GM23338 (cell line): ENCODE measurements around the gene STRN3. TPM values are rescaled to one million over a fixed set of nuclear protein-coding genes. Genes with fewer than 3 reads are reported as not detected.

Source experiments
- ATAC-seq: fragments of 200-7000 bp; cut with Tn5 transposase; 3 replicates; pipeline ENCODE4 v1.9.1; 2020
- DNase-seq: peaks from one replicate; pipeline ENCODE4 v3.0.0-alpha.2; 2015; ENCODE audit warnings: low spot score
- H2AFZ ChIP-seq: fragments of 200-600 bp; sonication (generic); 2 replicates; pipeline ENCODE4 v1.8.0; 2016; ENCODE audit warnings: antibody characterized with exemption, mild to moderate bottlenecking, moderate library complexity
- H3F3A ChIP-seq: fragments of 200-600 bp; sonication (generic); replicated peaks from 2 replicates; pipeline ENCODE4 v1.8.0; 2017; ENCODE audit warnings: antibody characterized with exemption, mixed run types, low read depth
- H3K27ac ChIP-seq: fragments of 200-600 bp; sonication (generic); 2 replicates; pipeline ENCODE4 v1.6.1; 2016; ENCODE audit warnings: low read depth
- H3K27me3 ChIP-seq: fragments of 200-600 bp; sonication (generic); 2 replicates; pipeline ENCODE4 v1.8.0; 2016; ENCODE audit warnings: mild to moderate bottlenecking, mixed run types, moderate library complexity; ENCODE audit not compliant: insufficient read depth
- H3K36me3 ChIP-seq: fragments of 200-600 bp; sonication (generic); 2 replicates; pipeline ENCODE4 v1.8.0; 2016; ENCODE audit warnings: mild to moderate bottlenecking; ENCODE audit not compliant: insufficient read depth
- H3K4me1 ChIP-seq: fragments of 200-600 bp; sonication (generic); 2 replicates; pipeline ENCODE4 v1.8.0; 2016; ENCODE audit warnings: mild to moderate bottlenecking, moderate library complexity; ENCODE audit not compliant: insufficient read depth
- H3K4me2 ChIP-seq: fragments of 200-600 bp; sonication (generic); 2 replicates; pipeline ENCODE4 v1.7.1; 2017; ENCODE audit warnings: mixed run types
- H3K4me3 ChIP-seq: fragments of 200-600 bp; sonication (generic); 2 replicates; pipeline ENCODE4 v1.6.1; 2016; ENCODE audit warnings: mixed run types
- H3K79me2 ChIP-seq: fragments of 200-600 bp; sonication (generic); replicated peaks from 2 replicates; pipeline ENCODE4 v1.8.0; 2017; ENCODE audit warnings: mild to moderate bottlenecking; ENCODE audit not compliant: insufficient read depth
- H3K9me2 ChIP-seq: fragments of 200-600 bp; sonication (generic); 2 replicates; pipeline ENCODE4 v1.8.0; 2017; ENCODE audit not compliant: insufficient read depth
- H4K20me1 ChIP-seq: fragments of 200-600 bp; sonication (generic); replicated peaks from 2 replicates; pipeline ENCODE4 v1.8.0; 2017; ENCODE audit warnings: mild to moderate bottlenecking; ENCODE audit not compliant: insufficient read depth
- H3K27ac Mint-ChIP-seq: 2 replicates; pipeline ENCODE4 v1.8.0; 2020; ENCODE audit warnings: inconsistent platforms, mild to moderate bottlenecking, moderate library complexity, mixed read lengths
- H3K27me3 Mint-ChIP-seq: 3 replicates; pipeline ENCODE4 v1.8.0; 2022; ENCODE audit warnings: low read depth, mild to moderate bottlenecking, moderate library complexity, mixed read lengths, inconsistent platforms; ENCODE audit not compliant: insufficient read depth, poor library complexity
- H3K36me3 Mint-ChIP-seq: 3 replicates; pipeline ENCODE4 v1.8.0; 2021; ENCODE audit warnings: low read depth, mild to moderate bottlenecking, inconsistent platforms, moderate library complexity, mixed read lengths
- H3K4me1 Mint-ChIP-seq: 3 replicates; pipeline ENCODE4 v1.8.0; 2020; ENCODE audit warnings: mild to moderate bottlenecking, inconsistent platforms, mixed read lengths
- H3K4me3 Mint-ChIP-seq: 3 replicates; pipeline ENCODE4 v1.8.0; 2021; ENCODE audit warnings: moderate library complexity, mild to moderate bottlenecking, inconsistent platforms, mixed read lengths
- H3K9me3 Mint-ChIP-seq: 3 replicates; pipeline ENCODE4 v1.8.0; 2020; ENCODE audit warnings: moderate library complexity, mild to moderate bottlenecking, inconsistent platforms, mixed read lengths
- CREB1 ChIP-seq: fragments of 250-450 bp; sonication (Bioruptor Pico); IDR thresholded peaks from 2 replicates; pipeline ENCODE4 v1.5.0; 2020; ENCODE audit warnings: low read depth, mild to moderate bottlenecking, moderate library complexity
- CTCF ChIP-seq, 2 experiments: fragments of 200-600 bp in 1 of 2; sonication (generic) in 1 of 2; conservative IDR thresholded peaks; 2 replicates each; pipeline versions ENCODE4 v1.5.1 to v1.6.1; 2016 to 2017; ENCODE audit warnings: antibody characterized with exemption in 2 of 2, low read depth in 2 of 2, mild to moderate bottlenecking in 2 of 2, moderate library complexity in 1 of 2
- ETS1 ChIP-seq: IDR thresholded peaks from 2 replicates; pipeline ENCODE4 v1.6.1; 2016; ENCODE audit warnings: antibody characterized with exemption
- EZH2 ChIP-seq: fragments of 200-600 bp; sonication (generic); IDR thresholded peaks from one replicate; pipeline ENCODE4 v1.8.0; 2017; ENCODE audit warnings: antibody characterized with exemption, mild to moderate bottlenecking, low read depth; ENCODE audit not compliant: unreplicated experiment
- EZH2phosphoT487 ChIP-seq: fragments of 200-600 bp; sonication (generic); IDR thresholded peaks from one replicate; pipeline ENCODE4 v1.8.1; 2018; ENCODE audit warnings: antibody characterized with exemption; ENCODE audit not compliant: unreplicated experiment
- JUNB ChIP-seq: IDR thresholded peaks from one replicate; pipeline ENCODE4 v1.6.1; 2016; ENCODE audit warnings: antibody characterized with exemption; ENCODE audit not compliant: unreplicated experiment
- NANOG ChIP-seq: IDR thresholded peaks from 2 replicates; pipeline ENCODE4 v1.6.1; 2016; ENCODE audit warnings: antibody characterized with exemption, borderline replicate concordance
- POLR2AphosphoS5 ChIP-seq: IDR thresholded peaks from 2 replicates; pipeline ENCODE4 v1.6.1; 2016; ENCODE audit warnings: antibody characterized with exemption, low read depth
- REST ChIP-seq: IDR thresholded peaks from one replicate; pipeline ENCODE4 v1.6.1; 2018; ENCODE audit warnings: antibody characterized with exemption; ENCODE audit not compliant: unreplicated experiment
- STAT1 ChIP-seq: IDR thresholded peaks from one replicate; pipeline ENCODE4 v1.6.1; 2016; ENCODE audit warnings: antibody characterized with exemption; ENCODE audit not compliant: unreplicated experiment
- ZNF114 ChIP-seq: fragments of 250-450 bp; sonication (Bioruptor Pico); IDR thresholded peaks from 2 replicates; pipeline ENCODE4 v1.5.0; 2020; ENCODE audit warnings: mild to moderate bottlenecking, moderate library complexity
- ZNF331 ChIP-seq: fragments of 250-450 bp; sonication (Bioruptor Pico); IDR thresholded peaks from 2 replicates; pipeline ENCODE4 v1.5.0; 2020; ENCODE audit warnings: low read depth, mild to moderate bottlenecking, moderate library complexity
- ZNF462 ChIP-seq: fragments of 250-450 bp; sonication (Bioruptor Pico); IDR thresholded peaks from 2 replicates; pipeline ENCODE4 v1.5.0; 2020; ENCODE audit warnings: mild to moderate bottlenecking, moderate library complexity
- polyA plus RNA-seq: library from polyadenylated mRNA; unstranded; fragments of >200 nt; fragmentation: Nextera tagmentation; extraction: Ambion mirVana; gene quantifications from 2 replicates; pipeline ENCODE4 v1.2.1, GENCODE V29; 2016
- total RNA-seq: library from RNA; depleted of rRNA; stranded (reverse); fragments of >200 nt; shearing (Covaris generic); gene quantifications from 2 replicates; pipeline ENCODE4 v1.2.3, GENCODE V29; 2014

STRN3 gene
- total and polyA plus RNA-seq, 2 experiments from 2014 or later = 35.0 to 40.6 TPM

- Histone ChIP-seq H3K9me2 (no peaks in the 10 kb centered on the region; the same call in 1 of the 2 replicates), H3K36me3 (no peaks in the 10 kb centered on the region; the same call in 1 of the 2 replicates), H4K20me1 (peaks cover 37% of the 10 kb centered on the region), H3K79me2 (peaks cover 100% of the 10 kb centered on the region), H3F3A (peaks cover 14% of the 10 kb centered on the region; the same call in 1 of the 2 replicates), H3K4me1 (peaks cover 65% of the 10 kb centered on the region), H3K4me3 (peak overlapping the region; percentile 26; the same call in 1 of the 2 replicates), H3K27me3 (no peaks in the 10 kb centered on the region), H3K4me2 (peak overlapping the region; percentile 55), H3K27ac (peak overlapping the region; percentile 83), H2AFZ (no peak overlapping the region)
- Mint-ChIP-seq H3K9me3 (peaks cover 11% of the 10 kb centered on the region; the same call in 2 of the 3 replicates), H3K36me3 (peaks cover 28% of the 10 kb centered on the region; the same call in 2 of the 3 replicates), H3K4me3 (peak overlapping the region; percentile 30), H3K27me3 (peaks cover 6% of the 10 kb centered on the region), H3K4me1 (peaks cover 58% of the 10 kb centered on the region), H3K27ac (peak overlapping the region; percentile 21; the same call in 1 of the 2 replicates)
- DNase-seq (peak; percentile 36), ATAC-seq (peak; percentile 94)
- no peak for TF ChIP-seq POLR2AphosphoS5
- TF ChIP-seq EZH2 = no peak
- no peak for TF ChIP-seq REST
- TF ChIP-seq ZNF114 (CRISPR knock-in tag) = no peak
- no peak for TF ChIP-seq ZNF331 (CRISPR knock-in tag)
- TF ChIP-seq CREB1 (CRISPR knock-in tag) = no peak
- no peak for TF ChIP-seq STAT1
- no peak for TF ChIP-seq ZNF462
- no peak for TF ChIP-seq EZH2phosphoT487
- no peak for TF ChIP-seq JUNB
- no peak for TF ChIP-seq NANOG
- TF ChIP-seq ETS1 = no peak
- no peak for TF ChIP-seq CTCF (conservative IDR thresholded peaks at IDR 0.05; ENCODE audit: low read depth in 2 of 2)
Measured at GRCh38 chr14:30996892-30997659, 29.1 kb downstream of the STRN3 start.
